A673 (cell line): ENCODE measurements around the gene TAF7L. TPM values are rescaled to one million over a fixed set of nuclear protein-coding genes. Genes with fewer than 3 reads are reported as not detected.

Source experiments
- BruUV-seq: library from RNA; stranded (reverse); fragments of 400-500 nt; replicated peaks from 2 replicates; lab custom pipeline; 2021; lab: Mats Ljungman, UMichigan
- CTCF ChIA-PET: fragments of 300-600 bp; sonication (Branson Sonifier 250); formaldehyde crosslinking; loops from one replicate; lab custom pipeline; 2022; ENCODE audit warnings: antibody characterized with exemption; lab: Charles Lee
- POLR2A ChIA-PET: fragments of 300-600 bp; sonication (Branson Sonifier 250); formaldehyde crosslinking; loops from one replicate; lab custom pipeline; 2022; ENCODE audit warnings: antibody characterized with exemption; ENCODE audit not compliant: low non-redundant PET; lab: Charles Lee
- DNase-seq: peaks from one replicate; pipeline ENCODE4 v3.0.0-alpha.2; 2015; ENCODE audit warnings: low spot score
- H3K27ac ChIP-seq: fragments of 200-600 bp; sonication (generic); 2 replicates; pipeline ENCODE4 v1.5.1; 2016; ENCODE audit warnings: mixed run types, low read depth, mild to moderate bottlenecking, mixed read lengths, antibody characterized with exemption, low read length; ENCODE audit not compliant: poor library complexity, severe bottlenecking
- H3K27me3 ChIP-seq: fragments of 200-600 bp; sonication (generic); replicated peaks from 2 replicates; pipeline ENCODE4 v1.6.1; 2017; ENCODE audit warnings: mixed run types, low read depth, mild to moderate bottlenecking, mixed read lengths, antibody characterized with exemption, low read length; ENCODE audit not compliant: insufficient read depth, poor library complexity
- H3K36me3 ChIP-seq: fragments of 200-600 bp; sonication (generic); 2 replicates; pipeline ENCODE4 v1.6.1; 2016; ENCODE audit warnings: mixed run types, mild to moderate bottlenecking, mixed read lengths, antibody characterized with exemption, low read length; ENCODE audit not compliant: insufficient read depth, poor library complexity, severe bottlenecking
- H3K4me1 ChIP-seq: fragments of 200-600 bp; sonication (generic); 2 replicates; pipeline ENCODE4 v1.6.1; 2017; ENCODE audit warnings: mixed run types, mild to moderate bottlenecking, mixed read lengths, antibody characterized with exemption, low read length; ENCODE audit not compliant: insufficient read depth, poor library complexity, severe bottlenecking
- H3K4me3 ChIP-seq: fragments of 200-600 bp; sonication (generic); 2 replicates; pipeline ENCODE4 v1.5.1; 2016; ENCODE audit warnings: low read depth, mixed run types, mild to moderate bottlenecking, mixed read lengths, low read length; ENCODE audit not compliant: poor library complexity, severe bottlenecking
- H3K9me3 ChIP-seq: fragments of 200-600 bp; sonication (generic); 2 replicates; pipeline ENCODE4 v1.6.1; 2016; ENCODE audit warnings: mixed run types, low read depth, mild to moderate bottlenecking, mixed read lengths, antibody characterized with exemption, low read length; ENCODE audit not compliant: poor library complexity, severe bottlenecking
- EZH2 ChIP-seq: fragments of 200-600 bp; sonication (generic); IDR thresholded peaks from 2 replicates; pipeline ENCODE4 v1.6.1; 2017; ENCODE audit warnings: borderline replicate concordance, low read depth, mild to moderate bottlenecking, mixed read lengths, antibody characterized with exemption, low read length; ENCODE audit not compliant: poor library complexity, severe bottlenecking
- intact Hi-C: fragments of 100-400 bp; cut with micrococcal nuclease; formaldehyde crosslinking; loops from one replicate; pipeline ENCODE4 v1.10.0; 2022; ENCODE audit not compliant: unreplicated experiment
- total RNA-seq: library from RNA; stranded (reverse); gene quantifications from 2 replicates; pipeline ENCODE4 v1.2.3, GENCODE V29; 2021
- TF ChIP-seq, protein P1 (sequence below): fragments of 300-800, 200-600 bp; sonication (generic); conservative IDR thresholded peaks from 2 replicates; pipeline ENCODE4 v1.5.1; 2017; ENCODE audit warnings: low read depth, mild to moderate bottlenecking, antibody characterized with exemption, low read length, moderate library complexity, mixed read lengths

TAF7L gene
- total RNA-seq, 1 experiment from 2014 or later: 0.88 TPM

DNA sequence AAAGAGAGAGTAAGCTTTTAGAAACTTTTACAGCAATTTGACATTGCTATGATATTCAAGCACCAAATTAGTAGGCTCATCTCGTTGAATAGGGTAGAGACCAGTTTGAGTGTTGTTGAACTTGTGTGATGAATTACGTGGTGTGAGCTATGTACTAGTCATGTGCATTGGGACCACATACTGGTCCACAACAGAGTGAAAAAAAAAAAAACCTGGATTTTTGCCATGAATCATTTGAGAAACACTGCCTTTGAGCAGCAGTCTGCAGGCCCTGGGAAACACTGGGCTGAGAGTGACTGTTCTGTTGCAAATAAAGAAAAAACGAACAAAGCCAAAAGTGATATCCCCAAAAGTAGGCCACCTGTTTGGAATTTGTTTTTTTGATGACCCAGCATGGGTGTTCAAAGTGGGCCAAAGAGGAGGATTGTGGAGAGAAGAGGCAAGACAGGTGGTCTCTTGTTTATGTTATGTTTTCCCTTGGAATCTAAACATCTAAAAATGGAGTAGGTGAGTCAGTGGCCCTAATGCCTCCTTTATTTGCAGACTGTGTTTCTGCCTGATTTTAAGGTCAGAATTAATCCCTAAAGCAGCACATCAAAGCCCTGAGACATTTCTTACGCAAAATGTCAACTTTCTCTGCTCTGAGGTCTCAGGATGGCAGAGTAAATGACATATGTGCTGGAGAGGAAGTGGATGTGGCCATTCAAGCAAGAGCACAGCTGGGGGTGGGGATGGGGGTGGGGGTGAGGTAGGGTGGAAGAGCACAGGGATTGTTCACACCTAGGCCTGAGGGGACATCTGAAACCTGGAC lies 33.5 kb downstream of the TAF7L start:
- ChIA-PET POLR2A (no interaction called here), CTCF (no interaction called here)
- no peaks in the 10 kb centered on the region for H3K4me1 ChIP-seq
- no peak overlapping the region for H3K4me3 ChIP-seq
- H3K27ac ChIP-seq: no peak overlapping the region
- BruUV-seq: no TSS peak
- no peaks in the 10 kb centered on the region for H3K36me3 ChIP-seq
- no peak for DNase-seq
- H3K9me3 ChIP-seq: no peaks in the 10 kb centered on the region
- H3K27me3 ChIP-seq: no peaks in the 10 kb centered on the region
- intact Hi-C loops: no loop called here
- TF ChIP-seq, protein P1, sequence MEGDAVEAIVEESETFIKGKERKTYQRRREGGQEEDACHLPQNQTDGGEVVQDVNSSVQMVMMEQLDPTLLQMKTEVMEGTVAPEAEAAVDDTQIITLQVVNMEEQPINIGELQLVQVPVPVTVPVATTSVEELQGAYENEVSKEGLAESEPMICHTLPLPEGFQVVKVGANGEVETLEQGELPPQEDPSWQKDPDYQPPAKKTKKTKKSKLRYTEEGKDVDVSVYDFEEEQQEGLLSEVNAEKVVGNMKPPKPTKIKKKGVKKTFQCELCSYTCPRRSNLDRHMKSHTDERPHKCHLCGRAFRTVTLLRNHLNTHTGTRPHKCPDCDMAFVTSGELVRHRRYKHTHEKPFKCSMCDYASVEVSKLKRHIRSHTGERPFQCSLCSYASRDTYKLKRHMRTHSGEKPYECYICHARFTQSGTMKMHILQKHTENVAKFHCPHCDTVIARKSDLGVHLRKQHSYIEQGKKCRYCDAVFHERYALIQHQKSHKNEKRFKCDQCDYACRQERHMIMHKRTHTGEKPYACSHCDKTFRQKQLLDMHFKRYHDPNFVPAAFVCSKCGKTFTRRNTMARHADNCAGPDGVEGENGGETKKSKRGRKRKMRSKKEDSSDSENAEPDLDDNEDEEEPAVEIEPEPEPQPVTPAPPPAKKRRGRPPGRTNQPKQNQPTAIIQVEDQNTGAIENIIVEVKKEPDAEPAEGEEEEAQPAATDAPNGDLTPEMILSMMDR: no peak
- no peak for TF ChIP-seq EZH2

DNA sequence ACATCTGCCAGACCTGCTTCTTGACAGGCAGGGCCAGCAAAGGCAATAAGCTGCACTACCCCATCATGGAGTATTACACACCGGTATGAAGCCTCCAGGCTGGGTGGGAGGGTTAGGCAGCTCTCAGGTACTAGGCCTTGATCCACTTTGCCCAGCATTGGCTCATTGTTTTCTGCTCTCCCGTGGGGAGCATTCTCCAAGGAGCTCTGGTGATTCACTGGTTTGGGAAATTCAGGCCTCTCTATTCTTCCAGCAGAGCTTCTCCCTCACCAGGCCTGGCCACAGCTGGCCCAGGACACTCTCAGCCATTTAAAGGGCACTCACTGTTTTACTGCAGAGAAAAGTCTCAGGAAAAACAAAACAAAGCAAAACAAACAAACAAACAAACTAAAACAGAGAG lies 38.5 kb downstream of the TAF7L start:
- intact Hi-C loops: no loop called here
- POLR2A ChIA-PET: no interaction called here
- no peaks in the 10 kb centered on the region for H3K36me3 ChIP-seq
- no peaks in the 10 kb centered on the region for H3K27me3 ChIP-seq
- TF ChIP-seq, protein P1: no peak
- TF ChIP-seq EZH2: no peak
- H3K4me1 ChIP-seq: no peaks in the 10 kb centered on the region
- no peaks in the 10 kb centered on the region for H3K9me3 ChIP-seq
- no TSS peak for BruUV-seq
- H3K27ac ChIP-seq: no peak overlapping the region
- no peak for DNase-seq
- CTCF ChIA-PET: no interaction called here
- H3K4me3 ChIP-seq: no peak overlapping the region

DNA sequence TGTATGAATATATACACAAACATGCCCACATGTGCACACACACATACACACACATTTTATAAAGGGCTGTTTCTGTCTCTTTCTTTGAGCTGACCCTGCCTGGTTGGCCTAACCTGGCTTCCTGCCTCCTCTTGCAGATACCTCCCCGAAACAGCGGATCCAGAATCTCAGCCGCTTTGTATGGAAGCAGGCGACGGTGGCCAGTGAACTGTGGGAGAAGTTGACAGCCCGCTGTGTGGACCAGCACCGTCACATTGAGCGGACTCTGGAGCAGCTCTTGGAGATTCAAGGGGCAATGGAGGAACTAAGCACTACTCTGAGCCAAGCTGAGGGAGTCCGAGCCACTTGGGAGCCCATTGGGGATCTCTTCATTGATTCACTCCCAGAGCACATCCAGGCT lies 49.6 kb downstream of the TAF7L start:
- H3K4me3 ChIP-seq: no peak overlapping the region
- DNase-seq: no peak
- ChIA-PET CTCF (no interaction called here), POLR2A (no interaction called here)
- H3K4me1 ChIP-seq: no peaks in the 10 kb centered on the region
- no TSS peak for BruUV-seq
- no peaks in the 10 kb centered on the region for H3K27me3 ChIP-seq
- intact Hi-C loops: no loop called here
- no peak overlapping the region for H3K27ac ChIP-seq
- no peaks in the 10 kb centered on the region for H3K9me3 ChIP-seq
- H3K36me3 ChIP-seq: no peaks in the 10 kb centered on the region
- TF ChIP-seq EZH2: no peak
- TF ChIP-seq, protein P1: no peak
